ENCODE measurements around the gene GLTP. TPM values are rescaled to one million over a fixed set of nuclear protein-coding genes. Genes with fewer than 3 reads are reported as not detected.

Gene GLTP
- total and polyA plus RNA-seq, 2 of the 4 experiments (the other 2 are of a cell fraction), result 34.4 to 58.4 TPM

DNA sequence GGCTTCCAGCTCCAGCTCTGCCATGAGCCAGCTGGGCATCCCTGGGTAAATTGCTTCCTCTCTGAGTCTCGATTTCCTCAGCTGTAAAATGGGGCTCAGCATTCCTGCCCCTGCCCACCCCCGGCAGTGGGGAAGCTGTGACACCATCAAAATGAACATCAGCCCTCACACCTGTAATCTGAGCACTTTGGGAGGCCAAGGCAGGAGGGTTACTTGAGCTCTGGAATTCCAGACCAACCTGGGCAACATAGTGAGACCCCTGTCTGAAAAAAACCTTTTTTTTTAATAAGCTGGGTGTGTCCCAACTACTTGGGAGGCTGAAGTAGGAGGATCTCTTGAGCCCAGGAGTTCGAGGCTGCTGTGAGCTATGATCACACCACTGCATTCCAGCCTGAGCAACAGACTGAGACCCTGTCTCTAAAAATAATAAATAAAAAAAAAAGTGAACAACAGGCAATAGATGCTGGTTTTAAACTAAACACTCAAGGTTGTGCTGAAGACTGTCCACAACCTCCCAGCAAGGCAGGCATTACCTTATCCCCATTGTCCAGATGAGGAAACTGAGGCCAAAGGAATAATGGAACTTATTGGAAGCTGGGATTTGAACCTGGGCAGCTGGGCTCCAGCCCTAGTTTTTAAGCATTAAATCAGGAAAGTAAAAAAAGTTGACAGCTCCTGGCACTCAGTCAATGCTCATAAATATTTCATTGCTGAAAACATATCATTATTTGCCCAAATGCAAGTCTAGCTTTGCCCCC is 51.4 kb downstream of the GLTP start:
- H3K18ac ChIP-seq (ENCODE audit: low read depth, low read length), result no peak overlapping the region
- no peak overlapping the region for H2BK120ac ChIP-seq (ENCODE audit: low read depth, low read length)
- H3K14ac ChIP-seq (replicated peaks; ENCODE audit: low read depth, low read length), result no peak overlapping the region
- ChIA-PET CTCF (interaction anchor here (0.5 to 1.0 kb wide), 2 partner anchors 17 to 18 kb away, joined by 4 to 5 read pairs; no protein-coding TSS in a partner anchor), POLR2A (ENCODE audit: unreplicated experiment) (interaction anchor here (0.6 kb wide), 1 partner anchor 60 kb away, joined by 16 read pairs; no protein-coding TSS in a partner anchor)
- H2BK5ac ChIP-seq (ENCODE audit: low read depth, low read length, poor library complexity, severe bottlenecking), result no peak overlapping the region
- H4K5ac ChIP-seq (ENCODE audit: low read depth, low read length), result no peak overlapping the region
- H3K9ac ChIP-seq (ENCODE audit: low read depth, low read length), result no peak overlapping the region
- dilution Hi-C loops (cut with HindIII; ENCODE audit: low sequenced_read_pairs, unreplicated experiment), result no loop called here
- no peaks in the 10 kb centered on the region for H3K27me3 ChIP-seq (ENCODE audit: control insufficient read depth, insufficient read depth, low read length)
- 0 out of 4 replicates have a peak, but pooled peaks cover 0 to 3% of the 10 kb centered on the region in 2 experiments for H3K79me1 ChIP-seq (ENCODE audit: low read depth in 1 of 2, low read length in 2 of 2)
- H2AK5ac ChIP-seq (ENCODE audit: low read depth, low read length), result no peak overlapping the region
- H3K9me3 ChIP-seq (ENCODE audit: control insufficient read depth, insufficient read depth, low read length), result no peaks in the 10 kb centered on the region
- no peaks in the 10 kb centered on the region for H3K36me3 ChIP-seq (ENCODE audit: control insufficient read depth, insufficient read depth, low read length)
- peaks cover 2% of the 10 kb centered on the region; the same call in 1 of the 2 replicates for H3K4me1 ChIP-seq (ENCODE audit: control insufficient read depth, insufficient read depth, low read length)
- H2BK20ac ChIP-seq (ENCODE audit: low read depth, low read length), result no peak overlapping the region
- H3K4ac ChIP-seq (ENCODE audit: low read depth, low read length), result no peak overlapping the region
- H4K8ac ChIP-seq (ENCODE audit: low read depth in 2 of 2, low read length in 2 of 2), result no peak overlapping the region
- no peak overlapping the region for H3K27ac ChIP-seq (ENCODE audit: insufficient read depth, low read length)
- no peak overlapping the region for H3K4me3 ChIP-seq (ENCODE audit: insufficient read depth, low read depth, low read length)
- H3K4me2 ChIP-seq (ENCODE audit: low read depth, low read length), result no peak overlapping the region
- no peak for DNase-seq
- in situ Hi-C loops (cut with MboI; ENCODE audit: low sequenced_read_pairs), result no loop called here
- no peak for ATAC-seq (ENCODE audit: low read depth)
- H3K9me1 ChIP-seq (ENCODE audit: insufficient read depth, low read length), result no peaks in the 10 kb centered on the region
- intact Hi-C loops (cut with micrococcal nuclease), result no loop called here
- no peak overlapping the region for H2BK15ac ChIP-seq (ENCODE audit: low read depth, low read length)
- no peaks in the 10 kb centered on the region; the same call in 1 of the 2 replicates for H4K20me1 ChIP-seq (ENCODE audit: insufficient read depth, low read length)
- TF ChIP-seq RAD21 (IDR thresholded peaks at IDR 0.05; ENCODE audit: low read length), result no peak
- no peak for TF ChIP-seq RCOR1 (IDR thresholded peaks at IDR 0.05; ENCODE audit: insufficient replicate concordance, low read length)
- no peak for TF ChIP-seq NFE2L2 (IDR thresholded peaks at IDR 0.05; ENCODE audit: low read depth, low read length)
- TF ChIP-seq BHLHE40 (IDR thresholded peaks at IDR 0.05; ENCODE audit: low read depth, low read length), result no peak
- TF ChIP-seq, protein P1, sequence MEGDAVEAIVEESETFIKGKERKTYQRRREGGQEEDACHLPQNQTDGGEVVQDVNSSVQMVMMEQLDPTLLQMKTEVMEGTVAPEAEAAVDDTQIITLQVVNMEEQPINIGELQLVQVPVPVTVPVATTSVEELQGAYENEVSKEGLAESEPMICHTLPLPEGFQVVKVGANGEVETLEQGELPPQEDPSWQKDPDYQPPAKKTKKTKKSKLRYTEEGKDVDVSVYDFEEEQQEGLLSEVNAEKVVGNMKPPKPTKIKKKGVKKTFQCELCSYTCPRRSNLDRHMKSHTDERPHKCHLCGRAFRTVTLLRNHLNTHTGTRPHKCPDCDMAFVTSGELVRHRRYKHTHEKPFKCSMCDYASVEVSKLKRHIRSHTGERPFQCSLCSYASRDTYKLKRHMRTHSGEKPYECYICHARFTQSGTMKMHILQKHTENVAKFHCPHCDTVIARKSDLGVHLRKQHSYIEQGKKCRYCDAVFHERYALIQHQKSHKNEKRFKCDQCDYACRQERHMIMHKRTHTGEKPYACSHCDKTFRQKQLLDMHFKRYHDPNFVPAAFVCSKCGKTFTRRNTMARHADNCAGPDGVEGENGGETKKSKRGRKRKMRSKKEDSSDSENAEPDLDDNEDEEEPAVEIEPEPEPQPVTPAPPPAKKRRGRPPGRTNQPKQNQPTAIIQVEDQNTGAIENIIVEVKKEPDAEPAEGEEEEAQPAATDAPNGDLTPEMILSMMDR (conservative IDR thresholded peaks at IDR 0.05; ENCODE audit: low read depth, low read length), result no peak
- TF ChIP-seq, protein P2, sequence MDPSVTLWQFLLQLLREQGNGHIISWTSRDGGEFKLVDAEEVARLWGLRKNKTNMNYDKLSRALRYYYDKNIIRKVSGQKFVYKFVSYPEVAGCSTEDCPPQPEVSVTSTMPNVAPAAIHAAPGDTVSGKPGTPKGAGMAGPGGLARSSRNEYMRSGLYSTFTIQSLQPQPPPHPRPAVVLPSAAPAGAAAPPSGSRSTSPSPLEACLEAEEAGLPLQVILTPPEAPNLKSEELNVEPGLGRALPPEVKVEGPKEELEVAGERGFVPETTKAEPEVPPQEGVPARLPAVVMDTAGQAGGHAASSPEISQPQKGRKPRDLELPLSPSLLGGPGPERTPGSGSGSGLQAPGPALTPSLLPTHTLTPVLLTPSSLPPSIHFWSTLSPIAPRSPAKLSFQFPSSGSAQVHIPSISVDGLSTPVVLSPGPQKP (IDR thresholded peaks at IDR 0.05; ENCODE audit: borderline replicate concordance, low read depth, low read length), result no peak
- TF ChIP-seq MXI1 (IDR thresholded peaks at IDR 0.05; ENCODE audit: borderline replicate concordance, low read depth, low read length), result no peak
- TF ChIP-seq RFX5 (IDR thresholded peaks at IDR 0.05; ENCODE audit: low read depth, low read length), result no peak
- TF ChIP-seq POLR2A (IDR thresholded peaks at IDR 0.05; ENCODE audit: low read depth, low read length), result no peak
- no peak for TF ChIP-seq MAFK (IDR thresholded peaks at IDR 0.05; ENCODE audit: low read depth, low read length)
- no peak for TF ChIP-seq SMC3 (IDR thresholded peaks at IDR 0.05; ENCODE audit: low read depth, low read length)
- TF ChIP-seq CHD1 (IDR thresholded peaks at IDR 0.05; ENCODE audit: low read depth, low read length), result no peak
- TF ChIP-seq MAZ (IDR thresholded peaks at IDR 0.05; ENCODE audit: borderline replicate concordance, low read depth, low read length), result no peak
- TF ChIP-seq, protein P3, sequence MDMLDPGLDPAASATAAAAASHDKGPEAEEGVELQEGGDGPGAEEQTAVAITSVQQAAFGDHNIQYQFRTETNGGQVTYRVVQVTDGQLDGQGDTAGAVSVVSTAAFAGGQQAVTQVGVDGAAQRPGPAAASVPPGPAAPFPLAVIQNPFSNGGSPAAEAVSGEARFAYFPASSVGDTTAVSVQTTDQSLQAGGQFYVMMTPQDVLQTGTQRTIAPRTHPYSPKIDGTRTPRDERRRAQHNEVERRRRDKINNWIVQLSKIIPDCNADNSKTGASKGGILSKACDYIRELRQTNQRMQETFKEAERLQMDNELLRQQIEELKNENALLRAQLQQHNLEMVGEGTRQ (IDR thresholded peaks at IDR 0.05; ENCODE audit: low read depth, low read length), result no peak
- no peak overlapping the region for H3K56ac ChIP-seq (ENCODE audit: extremely low read depth, insufficient read depth, low read length)
- H2AK9ac ChIP-seq (replicated peaks; ENCODE audit: low read depth, low read length, poor library complexity), result peak overlapping the region; percentile 52
- no peak overlapping the region for H4K91ac ChIP-seq (ENCODE audit: insufficient read depth, low read depth, low read length)
- no TSS peak for BruUV-seq (replicated peaks)
- no peak overlapping the region; the same call in 1 of the 2 replicates for H3K23ac ChIP-seq (ENCODE audit: low read depth, low read length)
- WGBS, 2 experiments (ENCODE audit: extremely low coverage in 2 of 2, insufficient read length in 1 of 2), result no CpG with 5 or more reads among the region's 3 CpGs
- no peak overlapping the region for H2AFZ ChIP-seq (replicated peaks; ENCODE audit: low read length, poor library complexity)
